ENCODE data around the gene TSPAN9. TPM values are rescaled to one million over a fixed set of nuclear protein-coding genes. Genes with fewer than 3 reads are reported as not detected.

TSPAN9 gene
- total RNA-seq, 2 donors from 2014 or later: 41.9 to 50.0 TPM

- WGBS: 84% methylated on average over 17 of the region's 17 CpGs
- H3K4me1 ChIP-seq (replicated peaks): no peaks in the 10 kb centered on the region
- H3K36me3 ChIP-seq: no peaks in the 10 kb centered on the region
- no peak overlapping the region for H3K27ac ChIP-seq
- H3K9me3 ChIP-seq: no peaks in the 10 kb centered on the region
- H3K4me3 ChIP-seq: no peak overlapping the region
- no peaks in the 10 kb centered on the region for H3K27me3 ChIP-seq (replicated peaks; ENCODE audit: insufficient read depth)
- intact Hi-C loops (cut with DNase I): no loop called here
- TF ChIP-seq CTCF (IDR thresholded peaks at IDR 0.05): no peak
- no peak for TF ChIP-seq POLR2A (IDR thresholded peaks at IDR 0.05)
- TF ChIP-seq POLR2AphosphoS5 (IDR thresholded peaks at IDR 0.05): no peak
- DNase-seq (ENCODE audit: low spot score): no peak
Measured at GRCh38 chr12:3326850-3327780, 249.9 kb downstream of the TSPAN9 start.

GRCh38 chr12:3328081-3328480 lies 250.9 kb downstream of the TSPAN9 start:
- no peak for DNase-seq (ENCODE audit: low spot score)
- Histone ChIP-seq H3K4me3 (no peak overlapping the region), H3K4me1 (replicated peaks) (no peaks in the 10 kb centered on the region), H3K27me3 (replicated peaks; ENCODE audit: insufficient read depth) (no peaks in the 10 kb centered on the region), H3K36me3 (no peaks in the 10 kb centered on the region), H3K27ac (no peak overlapping the region), H3K9me3 (no peaks in the 10 kb centered on the region)
- no peak for TF ChIP-seq POLR2AphosphoS5 (IDR thresholded peaks at IDR 0.05)
- no peak for TF ChIP-seq POLR2A (IDR thresholded peaks at IDR 0.05)
- WGBS: 91% methylated on average over 4 of the region's 4 CpGs
- intact Hi-C loops (cut with DNase I): no loop called here

GRCh38 chr12:3328571-3328970 lies 251.4 kb downstream of the TSPAN9 start:
- Histone ChIP-seq H3K36me3 (no peaks in the 10 kb centered on the region), H3K27me3 (replicated peaks; ENCODE audit: insufficient read depth) (no peaks in the 10 kb centered on the region), H3K4me3 (no peak overlapping the region), H3K27ac (no peak overlapping the region), H3K9me3 (no peaks in the 10 kb centered on the region), H3K4me1 (replicated peaks) (no peaks in the 10 kb centered on the region)
- TF ChIP-seq POLR2A (IDR thresholded peaks at IDR 0.05): no peak
- 83% methylated on average over 11 of the region's 14 CpGs for WGBS
- intact Hi-C loops (cut with DNase I): no loop called here
- DNase-seq (ENCODE audit: low spot score): no peak

- Histone ChIP-seq H3K27ac (no peak overlapping the region), H3K36me3 (no peaks in the 10 kb centered on the region), H3K4me3 (no peak overlapping the region), H3K9me3 (no peaks in the 10 kb centered on the region), H3K4me1 (replicated peaks) (no peaks in the 10 kb centered on the region), H3K27me3 (replicated peaks; ENCODE audit: insufficient read depth) (no peaks in the 10 kb centered on the region)
- TF ChIP-seq POLR2A (IDR thresholded peaks at IDR 0.05) (no peak), POLR2AphosphoS5 (IDR thresholded peaks at IDR 0.05) (no peak), CTCF (IDR thresholded peaks at IDR 0.05) (no peak)
- DNase-seq (ENCODE audit: low spot score): no peak
- 88% methylated on average over 6 of the region's 6 CpGs for WGBS
- intact Hi-C loops (cut with DNase I): no loop called here
Measured at GRCh38 chr12:3329361-3329760, 252.2 kb downstream of the TSPAN9 start.

- intact Hi-C loops (cut with DNase I): no loop called here
- H3K27ac ChIP-seq: no peak overlapping the region
- 87% methylated on average over 7 of the region's 7 CpGs for WGBS
- no peak overlapping the region for H3K4me3 ChIP-seq
- TF ChIP-seq CTCF (IDR thresholded peaks at IDR 0.05) (no peak), POLR2AphosphoS5 (IDR thresholded peaks at IDR 0.05) (no peak), POLR2A (IDR thresholded peaks at IDR 0.05) (no peak)
- H3K4me1 ChIP-seq (replicated peaks): no peaks in the 10 kb centered on the region
- H3K36me3 ChIP-seq: no peaks in the 10 kb centered on the region
- H3K9me3 ChIP-seq: no peaks in the 10 kb centered on the region
- H3K27me3 ChIP-seq (replicated peaks; ENCODE audit: insufficient read depth): no peaks in the 10 kb centered on the region
- DNase-seq (ENCODE audit: low spot score): no peak
Measured at GRCh38 chr12:3330976-3331510, 253.9 kb downstream of the TSPAN9 start.
